Upper lobe of right lung (tissue), 1 donor: ENCODE data around the gene TBC1D2. TPM values are rescaled to one million over a fixed set of nuclear protein-coding genes. Genes with fewer than 3 reads are reported as not detected.

ENCODE experiments used
- ATAC-seq: fragments of 200-7000 bp; cut with Tn5 transposase; one replicate; pipeline ENCODE4 v1.9.1; 2020; ENCODE audit warnings: mild to moderate bottlenecking, moderate library complexity
- DNase-seq: peaks from one replicate; pipeline ENCODE4 v3.0.0-alpha.2; 2020
- H3K27ac ChIP-seq: fragments of 200-600 bp; one replicate; pipeline ENCODE4 v1.8.0; 2022
- H3K27me3 ChIP-seq: fragments of 200-600 bp; one replicate; pipeline ENCODE4 v1.8.0; 2022; ENCODE audit warnings: mild to moderate bottlenecking
- H3K36me3 ChIP-seq: fragments of 200-600 bp; one replicate; pipeline ENCODE4 v1.8.0; 2022
- H3K4me1 ChIP-seq: fragments of 200-600 bp; one replicate; pipeline ENCODE4 v1.8.0; 2022
- H3K4me3 ChIP-seq: fragments of 200-600 bp; one replicate; pipeline ENCODE4 v1.8.0; 2022; ENCODE audit warnings: mild to moderate bottlenecking
- H3K9me3 ChIP-seq: fragments of 200-600 bp; one replicate; pipeline ENCODE4 v1.8.0; 2022
- intact Hi-C: fragments of 100-400 bp; cut with DNase I; formaldehyde crosslinking; loops from one replicate; pipeline ENCODE4 v1.11.0; 2022
- total RNA-seq: library from RNA; stranded (reverse); fragmentation: NEBNext Ultra II Directional; extraction: Animal tissue kit (Norgen Biotek cat#: 25700); gene quantifications from one replicate; pipeline ENCODE4 v1.2.1, GENCODE V29; 2021
- TF ChIP-seq, protein P1 (sequence below): fragments of 200-600 bp; IDR thresholded peaks from one replicate; pipeline ENCODE4 v1.8.0; 2022; ENCODE audit warnings: antibody characterized with exemption
- donor health status: DM: no; HTN: yes; CAD: no; lungs with severe emphysema.

The TBC1D2 gene
- total RNA-seq, 1 donor from 2014 or later: 71.8 TPM

DNA sequence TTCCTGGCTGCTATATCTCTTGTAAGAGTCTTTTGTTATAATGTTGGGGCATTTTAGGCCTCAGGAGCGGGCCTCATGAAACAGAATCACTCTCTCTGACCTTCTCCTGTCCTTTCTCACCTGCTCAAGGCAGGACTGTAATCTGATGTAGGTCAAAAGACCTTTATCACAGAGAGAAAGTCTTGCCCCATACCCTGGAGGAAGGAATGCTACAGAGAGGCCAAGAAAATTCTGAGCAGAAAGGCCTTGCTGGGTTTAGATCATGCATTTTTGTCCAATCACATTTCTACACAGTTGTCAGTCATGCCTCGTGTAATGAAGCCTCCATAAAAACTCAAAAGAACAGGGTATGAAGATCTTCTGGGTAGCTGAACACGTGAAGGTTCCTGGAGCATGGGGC lies 45.2 kb upstream of the TBC1D2 start:
- Histone ChIP-seq H3K9me3 (no peaks in the 10 kb centered on the region), H3K27me3 (no peaks in the 10 kb centered on the region), H3K36me3 (no peaks in the 10 kb centered on the region), H3K27ac (no peak overlapping the region), H3K4me1 (no peaks in the 10 kb centered on the region), H3K4me3 (no peak overlapping the region)
- intact Hi-C loops: no loop called here
- TF ChIP-seq, protein P1, sequence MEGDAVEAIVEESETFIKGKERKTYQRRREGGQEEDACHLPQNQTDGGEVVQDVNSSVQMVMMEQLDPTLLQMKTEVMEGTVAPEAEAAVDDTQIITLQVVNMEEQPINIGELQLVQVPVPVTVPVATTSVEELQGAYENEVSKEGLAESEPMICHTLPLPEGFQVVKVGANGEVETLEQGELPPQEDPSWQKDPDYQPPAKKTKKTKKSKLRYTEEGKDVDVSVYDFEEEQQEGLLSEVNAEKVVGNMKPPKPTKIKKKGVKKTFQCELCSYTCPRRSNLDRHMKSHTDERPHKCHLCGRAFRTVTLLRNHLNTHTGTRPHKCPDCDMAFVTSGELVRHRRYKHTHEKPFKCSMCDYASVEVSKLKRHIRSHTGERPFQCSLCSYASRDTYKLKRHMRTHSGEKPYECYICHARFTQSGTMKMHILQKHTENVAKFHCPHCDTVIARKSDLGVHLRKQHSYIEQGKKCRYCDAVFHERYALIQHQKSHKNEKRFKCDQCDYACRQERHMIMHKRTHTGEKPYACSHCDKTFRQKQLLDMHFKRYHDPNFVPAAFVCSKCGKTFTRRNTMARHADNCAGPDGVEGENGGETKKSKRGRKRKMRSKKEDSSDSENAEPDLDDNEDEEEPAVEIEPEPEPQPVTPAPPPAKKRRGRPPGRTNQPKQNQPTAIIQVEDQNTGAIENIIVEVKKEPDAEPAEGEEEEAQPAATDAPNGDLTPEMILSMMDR: no peak
- DNase-seq: no peak
- ATAC-seq: no peak

DNA sequence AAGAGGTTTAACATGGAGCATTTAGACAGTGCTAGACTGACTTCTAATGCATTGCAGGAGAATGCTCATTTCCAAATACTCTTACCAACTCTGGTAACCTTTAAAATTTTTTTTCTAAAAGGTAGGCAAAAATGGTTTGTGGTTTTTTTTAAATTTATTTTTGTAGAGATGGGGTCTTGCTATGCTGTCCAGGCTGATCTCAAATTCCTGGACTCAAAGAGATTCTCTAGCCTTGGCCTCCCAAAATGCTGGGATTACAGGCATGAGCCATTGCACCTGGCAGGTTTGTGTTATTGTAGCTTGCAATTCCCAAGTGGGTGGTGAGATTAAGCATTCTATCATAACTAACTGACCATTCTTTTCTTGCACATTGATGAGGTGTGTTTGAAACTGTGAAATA lies 43.0 kb upstream of the TBC1D2 start:
- TF ChIP-seq, protein P1: no peak
- Histone ChIP-seq H3K4me3 (no peak overlapping the region), H3K27me3 (no peaks in the 10 kb centered on the region), H3K4me1 (no peaks in the 10 kb centered on the region), H3K36me3 (no peaks in the 10 kb centered on the region), H3K9me3 (no peaks in the 10 kb centered on the region), H3K27ac (no peak overlapping the region)
- DNase-seq: no peak
- no peak for ATAC-seq
- intact Hi-C loops: no loop called here

DNA sequence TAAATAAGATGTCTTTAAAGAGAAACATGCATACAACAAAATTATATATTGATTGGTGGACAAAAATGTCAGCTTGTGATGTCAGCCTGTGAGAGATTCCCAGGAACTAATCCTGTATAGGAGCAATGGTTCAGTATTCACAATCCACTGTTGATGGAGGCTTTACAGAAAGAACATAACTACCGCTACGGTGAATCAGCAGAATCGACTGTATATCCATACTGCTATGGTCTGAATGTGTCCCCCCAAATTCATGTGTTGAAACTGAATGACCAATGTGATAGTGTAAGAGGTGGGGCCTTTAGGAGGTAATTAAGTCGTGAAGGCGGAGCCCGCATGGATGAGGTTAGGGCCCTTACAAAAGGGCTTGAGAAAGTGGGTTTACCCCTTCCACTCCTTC lies 40.4 kb upstream of the TBC1D2 start:
- DNase-seq (peak; percentile 12), ATAC-seq (no peak)
- no peaks in the 10 kb centered on the region for H3K36me3 ChIP-seq
- intact Hi-C loops: no loop called here
- no peaks in the 10 kb centered on the region for H3K4me1 ChIP-seq
- no peak overlapping the region for H3K4me3 ChIP-seq
- H3K9me3 ChIP-seq: no peaks in the 10 kb centered on the region
- no peaks in the 10 kb centered on the region for H3K27me3 ChIP-seq
- TF ChIP-seq, protein P1: no peak
- no peak overlapping the region for H3K27ac ChIP-seq

DNA sequence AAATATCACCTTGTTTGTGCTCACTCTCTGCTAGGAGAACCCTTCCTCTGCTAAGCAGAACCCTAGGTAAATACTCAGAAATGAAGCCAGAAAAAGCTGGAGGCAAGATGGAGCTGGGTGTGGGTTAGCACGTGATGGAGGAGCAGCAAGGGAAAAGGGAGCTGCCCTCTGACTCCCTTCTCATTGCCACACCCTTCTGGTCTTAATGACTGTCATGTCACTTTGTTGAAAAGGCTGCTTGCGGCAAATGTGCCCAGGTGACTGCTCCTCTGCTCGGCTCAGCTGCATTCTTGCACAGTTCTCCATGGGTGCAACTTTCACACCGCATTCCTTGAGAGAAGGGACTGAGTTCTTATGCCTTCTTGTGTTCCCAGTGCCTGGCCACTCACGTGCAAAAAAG lies 36.4 kb upstream of the TBC1D2 start:
- intact Hi-C loops: no loop called here
- Histone ChIP-seq H3K27me3 (no peaks in the 10 kb centered on the region), H3K27ac (no peak overlapping the region), H3K4me1 (no peaks in the 10 kb centered on the region), H3K36me3 (no peaks in the 10 kb centered on the region), H3K9me3 (no peaks in the 10 kb centered on the region), H3K4me3 (no peak overlapping the region)
- no peak for DNase-seq
- TF ChIP-seq, protein P1: no peak
- ATAC-seq: no peak

DNA sequence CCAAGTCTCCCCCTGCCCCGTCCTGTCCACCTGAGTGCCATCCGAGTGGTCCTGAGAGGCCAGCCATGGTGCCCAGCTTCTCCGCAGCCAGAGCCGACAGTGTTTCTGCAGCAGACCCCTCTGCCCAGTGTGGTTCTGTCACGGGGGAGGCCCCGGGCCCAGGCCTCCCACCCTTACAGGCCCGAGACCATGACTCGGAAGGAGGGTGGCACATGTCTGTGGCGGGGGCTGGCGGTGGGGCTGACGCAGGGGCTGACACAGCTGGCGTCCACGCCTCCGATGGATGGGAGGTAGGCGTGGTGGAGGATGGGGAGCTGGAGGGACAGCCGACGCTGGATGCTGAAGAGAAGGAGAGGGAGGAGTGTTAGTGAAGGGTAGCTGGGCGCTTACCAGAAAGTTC lies 35.0 kb upstream of the TBC1D2 start:
- H3K36me3 ChIP-seq: no peaks in the 10 kb centered on the region
- intact Hi-C loops: no loop called here
- H3K9me3 ChIP-seq: no peaks in the 10 kb centered on the region
- no peaks in the 10 kb centered on the region for H3K27me3 ChIP-seq
- H3K4me3 ChIP-seq: no peak overlapping the region
- no peak for ATAC-seq
- H3K27ac ChIP-seq: no peak overlapping the region
- DNase-seq: no peak
- no peaks in the 10 kb centered on the region for H3K4me1 ChIP-seq
- TF ChIP-seq, protein P1: no peak

DNA sequence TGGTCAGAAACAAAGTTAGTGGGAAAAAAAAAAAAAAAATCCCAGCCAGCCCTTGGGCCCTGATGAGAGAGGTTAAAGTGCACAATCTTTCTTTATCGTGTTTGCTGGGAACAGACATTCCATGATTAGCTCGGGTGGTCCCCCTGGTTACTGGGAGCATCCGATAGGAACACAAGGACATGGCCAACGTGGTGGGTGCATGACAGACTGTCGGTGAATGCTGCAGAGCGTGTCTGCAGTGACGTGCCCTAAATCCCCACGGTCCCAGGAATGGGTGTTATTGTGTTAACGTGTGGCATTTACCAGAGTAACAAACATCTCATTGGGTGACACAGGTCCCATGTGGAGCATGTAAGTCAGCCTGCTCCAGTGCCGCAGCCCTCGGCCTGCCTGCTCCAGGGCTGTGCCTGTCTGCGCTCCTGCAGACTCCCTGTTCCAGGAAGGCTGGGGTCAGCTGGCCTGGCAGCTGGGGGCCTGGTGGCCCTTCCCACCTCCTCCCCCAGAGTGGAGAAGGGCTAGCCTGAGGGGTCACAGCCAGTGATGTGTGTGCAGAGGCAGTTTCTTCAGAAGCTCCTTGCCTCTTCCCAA lies 34.3 kb upstream of the TBC1D2 start:
- TF ChIP-seq, protein P1: no peak
- H3K36me3 ChIP-seq: no peaks in the 10 kb centered on the region
- DNase-seq: no peak
- no peaks in the 10 kb centered on the region for H3K9me3 ChIP-seq
- peak; percentile 30 for ATAC-seq
- intact Hi-C loops: no loop called here
- H3K4me3 ChIP-seq: no peak overlapping the region
- no peak overlapping the region for H3K27ac ChIP-seq
- no peaks in the 10 kb centered on the region for H3K27me3 ChIP-seq
- H3K4me1 ChIP-seq: no peaks in the 10 kb centered on the region
